Adrenal gland (tissue), 12 donors: ENCODE data around the gene EPB41L2. TPM values are rescaled to one million over a fixed set of nuclear protein-coding genes. Genes with fewer than 3 reads are reported as not detected.

Source experiments
- DNase-seq, 7 donors: peaks; one replicate each; pipeline ENCODE4 v3.0.0-alpha.2; 2019 to 2020
- H3K27ac ChIP-seq, 5 donors: fragments of 200-600 bp; sonication (generic) in 4 of 5; 1 replicate in 3 of 5; 2 replicates in 2 of 5; pipeline versions ENCODE4 v1.5.1 to v1.8.0; 2016 to 2020; ENCODE audit warnings: mild to moderate bottlenecking in 1 of 5
- H3K27me3 ChIP-seq: fragments of 200-600 bp; 2 replicates; pipeline ENCODE4 v1.8.0; 2021
- H3K36me3 ChIP-seq, 2 donors: fragments of 200-600 bp; replicated peaks in 1 of 2; 1 replicate in 1 of 2; 2 replicates in 1 of 2; pipeline versions ENCODE4 v1.5.1 to v1.8.0; 2018 to 2022
- H3K4me1 ChIP-seq, 2 donors: fragments of 200-600 bp; replicated peaks in 1 of 2; 1 replicate in 1 of 2; 2 replicates in 1 of 2; pipeline versions ENCODE4 v1.5.1 to v1.8.0; 2018 to 2021
- H3K4me3 ChIP-seq, 4 donors: fragments of 200-600 bp; sonication (generic) in 3 of 4; one replicate each; pipeline ENCODE4 v1.5.1; 2016 to 2018
- H3K9me3 ChIP-seq, 3 donors: fragments of 200-600 bp; sonication (generic) in 1 of 3; replicated peaks in 1 of 3; 1 replicate in 2 of 3; 2 replicates in 1 of 3; pipeline versions ENCODE4 v1.5.1 to v1.8.0; 2016 to 2021
- CTCF ChIP-seq, 6 experiments: fragments of 450-650 bp in 4 of 6; fragments of 200-600 bp in 2 of 6; sonication (generic) in 1 of 6; IDR thresholded peaks; 1 replicate in 5 of 6; 2 replicates in 1 of 6; pipeline versions ENCODE4 v1.5.1 to v1.8.0; 2016 to 2021; ENCODE audit warnings: antibody characterized with exemption in 6 of 6, mild to moderate bottlenecking in 2 of 6, moderate library complexity in 1 of 6
- POLR2A ChIP-seq, 2 donors: fragments of 450-650 bp; IDR thresholded peaks; one replicate each; pipeline ENCODE4 v1.6.1; 2017; ENCODE audit warnings: antibody characterized with exemption in 2 of 2, mild to moderate bottlenecking in 2 of 2, moderate library complexity in 1 of 2
- WGBS, 4 donors: extraction: QIAGEN DNeasy Blood & Tissue Kit in 2 of 4; methylation state at CpG; one replicate each; pipeline versions ENCODE4 v1.1.5 to v1.1.7; 2013 to 2017; 5-methylcytosine and 5-hydroxymethylcytosine counted together
- intact Hi-C, 2 donors: fragments of 100-400 bp; cut with DNase I; formaldehyde crosslinking; loops; one replicate each; pipeline versions ENCODE4 v1.14.1 to v1.15.0; 2022 to 2023
- polyA plus RNA-seq, 3 donors: library from polyadenylated mRNA; stranded (reverse); fragments of 200-250 nt in 2 of 3; fragments of 350-450 nt in 1 of 3; fragmentation: Illumina TruSeq in 1 of 3; extraction: RNeasy Lipid Tissue Mini Kit (QIAGEN cat#74804) in 1 of 3; gene quantifications; one replicate each; pipeline ENCODE4 v1.2.3, GENCODE V29; 2013 to 2014
- total RNA-seq, 9 donors: library from RNA; depleted of rRNA in 4 of 9; stranded (reverse); fragments of >200 nt in 4 of 9; fragments of 120-200 nt in 1 of 9; fragmentation: NEBNext Ultra II Directional in 1 of 9; extraction: Animal tissue kit (Norgen Biotek cat#: 25700) in 1 of 9; gene quantifications; one replicate each; pipeline versions ENCODE4 v1.1.0 to v1.2.4, GENCODE V29; 2013 to 2023
- donor health status: healthy with polysubstance abuse.
- donor health status: Bipolar disorder and iron deficiency.
- donor health status: DM: yes; HTN: yes; CAD: no.
- donor health status: DM: no; HTN: no; CAD: no.
- donor health status: DM: no; HTN: no; CAD: no.
- donor health status: DM: yes; HTN: yes; CAD: no.

The EPB41L2 gene
- total and polyA plus RNA-seq, 12 donors = 30.6 to 101 (median 82.4) TPM

DNA sequence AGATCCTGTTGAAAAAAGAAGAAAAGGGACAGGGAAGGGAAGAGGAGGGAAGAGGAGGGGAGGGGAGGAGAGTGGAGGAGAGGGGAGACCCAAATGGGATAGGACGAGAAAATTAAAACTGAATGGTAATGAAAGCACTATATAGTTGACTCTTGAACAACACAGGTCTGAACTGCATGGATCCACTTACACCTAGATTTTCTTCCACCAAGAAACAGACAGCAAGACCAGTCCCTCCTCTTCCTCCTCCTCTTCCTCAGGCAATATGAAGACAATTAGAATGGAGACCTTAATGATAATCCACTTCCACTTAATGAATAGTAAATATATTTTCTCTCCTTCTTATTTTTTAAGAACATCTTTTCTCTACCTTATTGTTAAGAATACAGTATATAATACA, 113.5 kb downstream of the EPB41L2 start:
- peaks cover 0 to 9% of the 10 kb centered on the region in 2 donors for H3K4me1 ChIP-seq
- TF ChIP-seq POLR2A (IDR thresholded peaks at IDR 0.05) = no peak
- no peak for TF ChIP-seq CTCF (IDR thresholded peaks at IDR 0.05)
- no peak overlapping the region for H3K27ac ChIP-seq
- H3K27me3 ChIP-seq = no peaks in the 10 kb centered on the region
- intact Hi-C loops = no loop called here
- 79 to 100% (median 94%) methylated on average over 1 of the region's 1 CpG for WGBS, 4 donors
- H3K36me3 ChIP-seq = no peaks in the 10 kb centered on the region
- no peaks in the 10 kb centered on the region for H3K9me3 ChIP-seq
- H3K4me3 ChIP-seq = no peak overlapping the region
- no peak for DNase-seq

DNA sequence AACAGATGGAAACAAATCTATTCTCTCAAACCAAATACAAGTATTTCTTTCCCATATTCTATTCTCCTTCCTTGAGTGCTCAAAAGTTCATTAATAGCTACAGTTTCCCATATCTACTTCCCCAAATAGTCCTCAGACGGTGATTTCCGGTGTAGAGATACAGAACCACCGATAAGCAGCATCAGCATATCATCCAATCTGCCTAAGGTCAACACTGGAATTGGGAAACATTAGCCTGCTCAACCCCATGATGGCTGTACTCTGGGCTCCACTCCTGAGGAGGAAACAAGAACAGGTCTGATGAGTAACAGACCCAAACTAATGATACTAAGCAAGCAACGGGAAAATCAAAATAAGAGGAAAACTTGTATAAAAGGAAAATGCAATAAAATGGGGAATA, 115.6 kb downstream of the EPB41L2 start:
- no peak for DNase-seq
- TF ChIP-seq CTCF (IDR thresholded peaks at IDR 0.05) (no peak), POLR2A (IDR thresholded peaks at IDR 0.05) (no peak)
- Histone ChIP-seq H3K4me3 (no peak overlapping the region), H3K27ac (no peak overlapping the region), H3K4me1 (peaks cover 0 to 13% of the 10 kb centered on the region in 2 donors), H3K36me3 (no peaks in the 10 kb centered on the region), H3K27me3 (no peaks in the 10 kb centered on the region), H3K9me3 (no peaks in the 10 kb centered on the region)
- 74 to 77% (median 76%) methylated on average over 4 of the region's 4 CpGs for WGBS, 4 donors
- intact Hi-C loops = no loop called here

- TF ChIP-seq CTCF (IDR thresholded peaks at IDR 0.05) = no peak
- TF ChIP-seq POLR2A (IDR thresholded peaks at IDR 0.05) = no peak
- H3K4me3 ChIP-seq = no peak overlapping the region
- H3K9me3 ChIP-seq = no peaks in the 10 kb centered on the region
- WGBS, 4 donors = 63 to 92% (median 81%) methylated on average over 2 of the region's 2 CpGs
- intact Hi-C loops = no loop called here
- H3K27me3 ChIP-seq = no peaks in the 10 kb centered on the region
- H3K4me1 ChIP-seq = peaks cover 0 to 13% of the 10 kb centered on the region in 2 donors
- no peaks in the 10 kb centered on the region for H3K36me3 ChIP-seq
- DNase-seq = no peak
- no peak overlapping the region for H3K27ac ChIP-seq
Observed at GRCh38 chr6:130946076-130946475, 117.0 kb downstream of the EPB41L2 start.

DNA sequence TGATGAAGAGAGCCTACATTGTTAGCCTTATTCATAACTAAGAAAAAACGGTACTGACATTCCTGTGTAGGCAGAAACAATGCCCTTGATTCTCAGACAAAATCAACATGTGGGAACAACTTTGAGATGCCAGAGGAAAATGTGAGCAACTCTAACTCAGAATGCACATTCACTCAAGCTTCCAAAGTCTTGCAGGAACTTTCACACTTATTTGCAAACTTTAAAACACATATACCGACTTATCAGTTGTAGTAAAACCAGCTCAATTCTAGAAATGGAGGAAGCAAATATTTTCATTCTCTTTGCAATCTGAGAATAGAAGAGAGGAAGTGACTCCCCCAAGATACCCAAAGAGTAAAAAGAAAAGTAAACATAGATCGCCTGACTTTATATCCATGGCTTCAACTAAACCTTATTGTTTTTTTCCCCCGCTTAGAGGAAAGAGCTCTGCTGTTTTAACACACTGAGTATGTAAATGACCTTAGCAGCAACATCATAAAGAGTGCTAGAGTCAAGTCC, 117.6 kb downstream of the EPB41L2 start:
- intact Hi-C loops = no loop called here
- Histone ChIP-seq H3K27me3 (no peaks in the 10 kb centered on the region), H3K4me3 (no peak overlapping the region), H3K4me1 (peaks cover 0 to 13% of the 10 kb centered on the region in 2 donors), H3K9me3 (no peaks in the 10 kb centered on the region), H3K27ac (no peak overlapping the region), H3K36me3 (no peaks in the 10 kb centered on the region)
- no peak for DNase-seq
- WGBS, 4 donors = 49 to 58% (median 56%) methylated on average over 4 of the region's 4 CpGs
- TF ChIP-seq POLR2A (IDR thresholded peaks at IDR 0.05) = no peak
- no peak for TF ChIP-seq CTCF (IDR thresholded peaks at IDR 0.05)
